ENCODE data around the gene PMCH. TPM values are rescaled to one million over a fixed set of nuclear protein-coding genes. Genes with fewer than 3 reads are reported as not detected.

PMCH gene
- total and polyA plus RNA-seq, 2 of the 13 experiments (the other 11 are each of a cell fraction or from before 2014, with no cell fraction given) = not detected

DNA sequence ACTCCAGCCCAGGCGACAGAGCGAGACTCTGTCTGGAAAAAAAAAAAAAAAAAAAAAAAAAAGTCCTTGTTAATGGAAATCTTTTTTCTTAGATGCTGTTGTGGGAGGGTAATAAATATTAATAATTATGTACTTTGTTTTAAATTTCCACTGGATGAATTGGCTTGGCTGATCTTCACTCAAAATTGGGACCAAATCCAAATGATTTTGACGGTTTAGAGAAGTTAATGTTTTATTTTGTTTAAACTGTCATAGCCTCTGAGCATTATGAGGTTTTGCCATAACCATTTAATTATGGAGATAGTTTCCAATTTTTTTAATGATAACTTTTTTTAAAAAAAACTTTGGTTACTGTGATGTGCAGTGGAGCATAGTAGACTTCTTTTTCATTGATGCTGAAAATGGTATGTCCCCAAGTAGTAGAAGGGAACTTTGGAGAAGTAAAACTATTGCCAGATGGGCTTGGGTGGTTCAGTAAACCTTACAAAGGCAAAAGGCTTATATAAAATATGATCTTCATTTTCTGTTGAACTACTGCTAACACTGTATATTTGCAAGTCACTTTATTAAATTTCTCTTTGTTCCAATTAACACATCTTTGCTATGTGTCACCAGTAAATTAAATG lies 3.9 kb upstream of the PMCH start (continued):
- TF ChIP-seq, protein P1, sequence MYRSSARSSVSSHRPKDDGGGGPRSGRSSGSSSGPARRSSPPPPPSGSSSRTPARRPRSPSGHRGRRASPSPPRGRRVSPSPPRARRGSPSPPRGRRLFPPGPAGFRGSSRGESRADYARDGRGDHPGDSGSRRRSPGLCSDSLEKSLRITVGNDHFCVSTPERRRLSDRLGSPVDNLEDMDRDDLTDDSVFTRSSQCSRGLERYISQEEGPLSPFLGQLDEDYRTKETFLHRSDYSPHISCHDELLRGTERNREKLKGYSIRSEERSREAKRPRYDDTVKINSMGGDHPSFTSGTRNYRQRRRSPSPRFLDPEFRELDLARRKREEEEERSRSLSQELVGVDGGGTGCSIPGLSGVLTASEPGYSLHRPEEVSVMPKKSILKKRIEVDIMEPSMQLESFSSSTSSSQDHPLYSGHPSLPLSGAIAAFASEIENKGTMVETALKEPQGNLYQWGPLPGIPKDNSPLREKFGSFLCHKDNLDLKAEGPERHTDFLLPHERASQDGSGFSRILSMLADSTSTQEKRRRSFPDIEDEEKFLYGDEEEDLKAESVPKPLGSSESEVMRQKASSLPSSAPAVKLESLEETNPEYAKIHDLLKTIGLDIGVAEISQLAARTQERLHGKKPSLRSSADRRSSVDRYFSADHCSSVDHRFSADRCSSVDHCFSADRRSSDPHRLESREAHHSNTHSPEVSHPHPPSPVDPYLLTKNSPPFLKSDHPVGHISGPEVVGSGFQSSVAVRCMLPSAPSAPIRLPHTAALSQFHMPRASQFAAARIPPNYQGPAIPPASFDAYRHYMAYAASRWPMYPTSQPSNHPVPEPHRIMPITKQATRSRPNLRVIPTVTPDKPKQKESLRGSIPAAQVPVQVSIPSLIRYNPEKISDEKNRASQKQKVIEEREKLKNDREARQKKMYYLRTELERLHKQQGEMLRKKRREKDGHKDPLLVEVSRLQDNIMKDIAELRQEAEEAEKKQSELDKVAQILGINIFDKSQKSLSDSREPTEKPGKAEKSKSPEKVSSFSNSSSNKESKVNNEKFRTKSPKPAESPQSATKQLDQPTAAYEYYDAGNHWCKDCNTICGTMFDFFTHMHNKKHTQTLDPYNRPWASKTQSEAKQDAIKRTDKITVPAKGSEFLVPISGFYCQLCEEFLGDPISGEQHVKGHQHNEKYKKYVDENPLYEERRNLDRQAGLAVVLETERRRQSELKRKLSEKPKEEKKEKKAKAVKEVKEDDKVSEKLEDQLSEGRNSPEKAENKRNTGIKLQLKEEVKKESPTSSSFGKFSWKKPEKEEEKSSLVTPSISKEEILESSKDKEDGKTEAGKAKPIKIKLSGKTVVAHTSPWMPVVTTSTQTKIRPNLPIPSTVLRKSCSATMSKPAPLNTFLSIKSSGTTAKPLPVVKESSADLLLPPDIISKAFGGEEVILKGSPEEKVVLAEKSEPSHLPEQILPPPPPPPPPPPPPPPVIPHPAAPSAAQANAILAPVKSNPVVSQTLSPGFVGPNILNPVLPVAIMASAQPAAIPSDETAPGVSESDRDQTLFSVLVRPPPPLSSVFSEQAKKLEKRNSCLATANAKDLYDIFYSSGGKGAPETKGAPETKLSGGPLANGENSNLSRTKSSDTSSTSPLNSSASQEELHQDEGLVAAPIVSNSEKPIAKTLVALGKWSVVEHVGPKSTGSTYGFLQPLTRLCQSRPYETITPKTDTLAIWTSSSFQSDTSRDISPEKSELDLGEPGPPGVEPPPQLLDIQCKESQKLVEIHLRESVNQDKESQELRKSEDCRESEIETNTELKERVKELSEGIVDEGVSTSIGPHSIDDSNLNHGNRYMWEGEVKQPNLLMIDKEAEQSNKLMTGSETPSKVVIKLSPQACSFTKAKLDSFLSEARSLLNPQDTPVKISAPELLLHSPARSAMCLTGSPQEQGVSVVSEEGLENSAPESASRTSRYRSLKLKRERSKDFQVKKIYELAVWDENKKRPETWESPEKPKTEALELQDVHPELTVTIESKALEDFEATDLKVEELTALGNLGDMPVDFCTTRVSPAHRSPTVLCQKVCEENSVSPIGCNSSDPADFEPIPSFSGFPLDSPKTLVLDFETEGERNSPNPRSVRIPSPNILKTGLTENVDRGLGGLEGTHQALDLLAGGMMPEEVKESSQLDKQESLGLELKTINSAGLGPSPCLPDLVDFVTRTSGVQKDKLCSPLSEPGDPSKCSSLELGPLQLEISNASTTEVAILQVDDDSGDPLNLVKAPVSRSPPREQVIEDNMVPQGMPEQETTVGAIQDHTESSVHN (CRISPR knock-in tag; IDR thresholded peaks at IDR 0.05) = no peak
- TF ChIP-seq ZNF382 (CRISPR knock-in tag; IDR thresholded peaks at IDR 0.05; ENCODE audit: borderline replicate concordance) (no peak), STAG1 (CRISPR knock-in tag; IDR thresholded peaks at IDR 0.05) (no peak)
- TF ChIP-seq, protein P2, sequence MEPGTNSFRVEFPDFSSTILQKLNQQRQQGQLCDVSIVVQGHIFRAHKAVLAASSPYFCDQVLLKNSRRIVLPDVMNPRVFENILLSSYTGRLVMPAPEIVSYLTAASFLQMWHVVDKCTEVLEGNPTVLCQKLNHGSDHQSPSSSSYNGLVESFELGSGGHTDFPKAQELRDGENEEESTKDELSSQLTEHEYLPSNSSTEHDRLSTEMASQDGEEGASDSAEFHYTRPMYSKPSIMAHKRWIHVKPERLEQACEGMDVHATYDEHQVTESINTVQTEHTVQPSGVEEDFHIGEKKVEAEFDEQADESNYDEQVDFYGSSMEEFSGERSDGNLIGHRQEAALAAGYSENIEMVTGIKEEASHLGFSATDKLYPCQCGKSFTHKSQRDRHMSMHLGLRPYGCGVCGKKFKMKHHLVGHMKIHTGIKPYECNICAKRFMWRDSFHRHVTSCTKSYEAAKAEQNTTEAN (CRISPR knock-in tag; conservative IDR thresholded peaks at IDR 0.05) = no peak
